IPS DF 6.9 (cell line): ENCODE measurements around the gene JAK2.

ENCODE experiments used
- DNase-seq: peaks from one replicate; pipeline ENCODE4 v3.0.0-alpha.2; 2013; ENCODE audit warnings: low read depth, low spot score
- H3K27ac ChIP-seq: one replicate; pipeline ENCODE4 v1.5.1; 2013; ENCODE audit warnings: low read length, control low read depth
- H3K27me3 ChIP-seq: 2 replicates; pipeline ENCODE4 v1.6.1; 2013; ENCODE audit warnings: mild to moderate bottlenecking, low read length; ENCODE audit not compliant: control insufficient read depth, insufficient read depth
- H3K36me3 ChIP-seq: 2 replicates; pipeline ENCODE4 v1.6.1; 2013; ENCODE audit warnings: low read length; ENCODE audit not compliant: control insufficient read depth, insufficient read depth
- H3K4me1 ChIP-seq: 2 replicates; pipeline ENCODE4 v1.6.1; 2013; ENCODE audit warnings: low read length; ENCODE audit not compliant: control insufficient read depth, insufficient read depth
- H3K4me3 ChIP-seq: 2 replicates; pipeline ENCODE4 v1.5.1; 2013; ENCODE audit warnings: mild to moderate bottlenecking, low read length
- H3K9me3 ChIP-seq: 2 replicates; pipeline ENCODE4 v1.6.1; 2013; ENCODE audit warnings: low read length, inconsistent platforms; ENCODE audit not compliant: control insufficient read depth, insufficient read depth
- WGBS: extraction: QIAGEN DNeasy Blood & Tissue Kit; methylation state at CpG from one replicate; pipeline ENCODE4 v1.1.7; 2013; ENCODE audit warnings: mixed read lengths, missing lambda C conversion rate; ENCODE audit not compliant: insufficient read length, insufficient coverage; 5-methylcytosine and 5-hydroxymethylcytosine counted together

Gene JAK2

GRCh38 chr9:4955836-4956235 lies 29.2 kb upstream of the JAK2 start:
- DNase-seq = no peak
- no peak overlapping the region for H3K4me3 ChIP-seq
- no peaks in the 10 kb centered on the region for H3K36me3 ChIP-seq
- no CpG with 5 or more reads among the region's 2 CpGs for WGBS
- H3K9me3 ChIP-seq = no peaks in the 10 kb centered on the region
- H3K27ac ChIP-seq = no peak overlapping the region
- no peaks in the 10 kb centered on the region for H3K27me3 ChIP-seq
- peaks cover 2% of the 10 kb centered on the region; the same call in 1 of the 2 replicates for H3K4me1 ChIP-seq

GRCh38 chr9:4959031-4959430 lies 26.0 kb upstream of the JAK2 start:
- no peak overlapping the region for H3K27ac ChIP-seq
- H3K9me3 ChIP-seq = no peaks in the 10 kb centered on the region
- no CpG with 5 or more reads among the region's 3 CpGs for WGBS

GRCh38 chr9:4962085-4962484 lies 23.0 kb upstream of the JAK2 start:
- H3K36me3 ChIP-seq = no peaks in the 10 kb centered on the region
- H3K4me3 ChIP-seq = no peak overlapping the region
- no peaks in the 10 kb centered on the region for H3K27me3 ChIP-seq
- WGBS = no CpG with 5 or more reads among the region's 2 CpGs
- no peak for DNase-seq
- no peak overlapping the region for H3K27ac ChIP-seq
- no peaks in the 10 kb centered on the region for H3K9me3 ChIP-seq
- H3K4me1 ChIP-seq = peaks cover 2% of the 10 kb centered on the region; the same call in 1 of the 2 replicates

More at GRCh38 chr9:4959031-4959430, 26.0 kb upstream of the JAK2 start:
- DNase-seq = no peak
- Histone ChIP-seq H3K4me1 (peaks cover 2% of the 10 kb centered on the region; the same call in 1 of the 2 replicates), H3K4me3 (no peak overlapping the region), H3K36me3 (no peaks in the 10 kb centered on the region), H3K27me3 (no peaks in the 10 kb centered on the region)

GRCh38 chr9:4964540-4964939 lies 20.5 kb upstream of the JAK2 start:
- Histone ChIP-seq H3K36me3 (no peaks in the 10 kb centered on the region), H3K4me3 (no peak overlapping the region), H3K27me3 (no peaks in the 10 kb centered on the region), H3K9me3 (no peaks in the 10 kb centered on the region), H3K27ac (no peak overlapping the region), H3K4me1 (no peaks in the 10 kb centered on the region)
- DNase-seq = no peak

GRCh38 chr9:4965174-4965821 lies 19.8 kb upstream of the JAK2 start:
- no peaks in the 10 kb centered on the region for H3K27me3 ChIP-seq
- DNase-seq = no peak
- no peaks in the 10 kb centered on the region for H3K4me1 ChIP-seq
- WGBS = no CpG with 5 or more reads among the region's 2 CpGs
- H3K27ac ChIP-seq = no peak overlapping the region
- H3K36me3 ChIP-seq = no peaks in the 10 kb centered on the region
- H3K9me3 ChIP-seq = no peaks in the 10 kb centered on the region
- H3K4me3 ChIP-seq = no peak overlapping the region

- H3K36me3 ChIP-seq = no peaks in the 10 kb centered on the region
- H3K27ac ChIP-seq = no peak overlapping the region
- DNase-seq = no peak
- no peaks in the 10 kb centered on the region for H3K9me3 ChIP-seq
- H3K27me3 ChIP-seq = no peaks in the 10 kb centered on the region
- no CpG with 5 or more reads among the region's 3 CpGs for WGBS
- H3K4me1 ChIP-seq = no peaks in the 10 kb centered on the region
- no peak overlapping the region for H3K4me3 ChIP-seq
Observed at GRCh38 chr9:4967523-4967922, 17.5 kb upstream of the JAK2 start.

GRCh38 chr9:4969130-4969529 lies 15.9 kb upstream of the JAK2 start:
- Histone ChIP-seq H3K4me3 (no peak overlapping the region), H3K27ac (no peak overlapping the region), H3K4me1 (no peaks in the 10 kb centered on the region), H3K36me3 (no peaks in the 10 kb centered on the region), H3K27me3 (no peaks in the 10 kb centered on the region), H3K9me3 (no peaks in the 10 kb centered on the region)
- WGBS = no CpG with 5 or more reads among the region's 1 CpG
- no peak for DNase-seq

GRCh38 chr9:4970970-4971641 lies 14.0 kb upstream of the JAK2 start:
- H3K27me3 ChIP-seq = no peaks in the 10 kb centered on the region
- no peaks in the 10 kb centered on the region for H3K36me3 ChIP-seq
- H3K27ac ChIP-seq = no peak overlapping the region
- no CpG with 5 or more reads among the region's 8 CpGs for WGBS
- H3K9me3 ChIP-seq = no peaks in the 10 kb centered on the region
- no peak for DNase-seq
- H3K4me3 ChIP-seq = no peak overlapping the region
- H3K4me1 ChIP-seq = no peaks in the 10 kb centered on the region

- WGBS = no CpG with 5 or more reads among the region's 1 CpG
- H3K4me1 ChIP-seq = no peaks in the 10 kb centered on the region
- no peak overlapping the region for H3K4me3 ChIP-seq
- H3K27me3 ChIP-seq = no peaks in the 10 kb centered on the region
- H3K36me3 ChIP-seq = no peaks in the 10 kb centered on the region
- DNase-seq = no peak
- no peak overlapping the region for H3K27ac ChIP-seq
- H3K9me3 ChIP-seq = no peaks in the 10 kb centered on the region
Observed at GRCh38 chr9:4973246-4973645, 11.8 kb upstream of the JAK2 start.

GRCh38 chr9:4973902-4974301 lies 11.2 kb upstream of the JAK2 start:
- DNase-seq = no peak
- Histone ChIP-seq H3K36me3 (no peaks in the 10 kb centered on the region), H3K27ac (no peak overlapping the region), H3K4me3 (no peak overlapping the region), H3K4me1 (no peaks in the 10 kb centered on the region), H3K9me3 (no peaks in the 10 kb centered on the region), H3K27me3 (no peaks in the 10 kb centered on the region)
- no CpG with 5 or more reads among the region's 1 CpG for WGBS

- H3K27me3 ChIP-seq = no peaks in the 10 kb centered on the region
- DNase-seq = no peak
- no CpG with 5 or more reads among the region's 2 CpGs for WGBS
- no peaks in the 10 kb centered on the region for H3K9me3 ChIP-seq
- 0 out of 2 replicates have a peak, but pooled peaks cover 2% of the 10 kb centered on the region for H3K4me1 ChIP-seq
- no peaks in the 10 kb centered on the region for H3K36me3 ChIP-seq
- H3K4me3 ChIP-seq = no peak overlapping the region
- no peak overlapping the region for H3K27ac ChIP-seq
Observed at GRCh38 chr9:4979239-4979638, 5.8 kb upstream of the JAK2 start.
